Aorta (tissue), 5 donors: ENCODE measurements around the gene KMT5C. TPM values are rescaled to one million over a fixed set of nuclear protein-coding genes. Genes with fewer than 3 reads are reported as not detected.

Experiments used
- ATAC-seq: fragments of 200-7000 bp; cut with Tn5 transposase; one replicate; pipeline ENCODE4 v1.9.1; 2022; ENCODE audit warnings: moderate library complexity; ENCODE audit not compliant: low FRiP score
- DNase-seq, 2 donors: peaks; one replicate each; pipeline ENCODE4 v3.0.0-alpha.2; 2020
- H3K27ac ChIP-seq, 2 donors: one replicate each; pipeline ENCODE4 v1.5.1; 2013; ENCODE audit warnings: low read length in 2 of 2, mild to moderate bottlenecking in 2 of 2, moderate library complexity in 2 of 2, control low read depth in 1 of 2, inconsistent platforms in 1 of 2, low read depth in 1 of 2
- H3K27me3 ChIP-seq, 2 donors: one replicate each; pipeline ENCODE4 v1.6.1; 2013; ENCODE audit warnings: control low read depth in 1 of 2, low read length in 1 of 2, mild to moderate bottlenecking in 1 of 2, moderate library complexity in 1 of 2; ENCODE audit not compliant: insufficient read depth in 2 of 2, control insufficient read depth in 1 of 2
- H3K36me3 ChIP-seq, 2 donors: one replicate each; pipeline ENCODE4 v1.6.1; 2013; ENCODE audit warnings: control low read depth in 1 of 2, low read length in 1 of 2, mild to moderate bottlenecking in 1 of 2; ENCODE audit not compliant: insufficient read depth in 2 of 2, control insufficient read depth in 1 of 2
- H3K4me1 ChIP-seq, 2 donors: one replicate each; pipeline ENCODE4 v1.6.1; 2013; ENCODE audit warnings: low read length in 2 of 2, control low read depth in 1 of 2, mild to moderate bottlenecking in 1 of 2, moderate library complexity in 1 of 2; ENCODE audit not compliant: insufficient read depth in 2 of 2, control insufficient read depth in 1 of 2
- H3K4me3 ChIP-seq, 2 donors: one replicate each; pipeline ENCODE4 v1.5.1; 2013; ENCODE audit warnings: low read length in 2 of 2, control low read depth in 1 of 2, mild to moderate bottlenecking in 1 of 2
- H3K9me3 ChIP-seq: one replicate; pipeline ENCODE4 v1.6.1; 2013; ENCODE audit warnings: mild to moderate bottlenecking, low read length; ENCODE audit not compliant: control insufficient read depth
- WGBS, 2 donors: extraction: QIAGEN DNeasy Blood & Tissue Kit; methylation state at CpG; one replicate each; pipeline ENCODE4 v1.1.7; 2013; 5-methylcytosine and 5-hydroxymethylcytosine counted together
- intact Hi-C, 2 donors: fragments of 100-400 bp; cut with DNase I; formaldehyde crosslinking; loops; one replicate each; pipeline versions ENCODE4 v1.14.2 to v1.15.0; 2022
- polyA plus RNA-seq, 2 donors: library from polyadenylated mRNA; stranded (reverse); fragments of 200-250 nt; gene quantifications; one replicate each; pipeline ENCODE4 v1.2.3, GENCODE V29; 2013
- total RNA-seq, 2 donors: library from RNA; stranded (reverse); fragmentation: NEBNext Ultra II Directional; extraction: Animal tissue kit (Norgen Biotek cat#: 25700); gene quantifications; one replicate each; pipeline ENCODE4 v1.2.1, GENCODE V29; 2021
- donor health status: healthy with polysubstance abuse.
- donor health status: Bipolar disorder and iron deficiency.
- donor health status: DM: no; HTN: no; CAD: no.
- donor health status: DM: no; HTN: no; CAD: no.
- donor health status: DM: yes; HTN: yes; CAD: no.

KMT5C gene
- total and polyA plus RNA-seq, 4 donors = 3.4 to 13.2 (median 8.7) TPM

GRCh38 chr19:55373993-55374757 lies 34.5 kb downstream of the KMT5C start:
- WGBS, 2 donors = 13 to 18% methylated on average over 26 to 31 of the region's 31 CpGs
- ATAC-seq = no peak
- Histone ChIP-seq H3K27me3 (no peaks in the 10 kb centered on the region), H3K4me3 (no peak overlapping the region), H3K27ac (no peak overlapping the region), H3K9me3 (no peaks in the 10 kb centered on the region), H3K36me3 (no peaks in the 10 kb centered on the region), H3K4me1 (no peaks in the 10 kb centered on the region)
- intact Hi-C loops = no loop called here
- no peak for DNase-seq

GRCh38 chr19:55376241-55376933 lies 36.7 kb downstream of the KMT5C start, which contains the start of gene TMEM190:
Gene TMEM190 (plus strand): TSS chr19:55376826. CDS start chr19:55376854, 28 bp downstream.
- H3K4me1 ChIP-seq = no peaks in the 10 kb centered on the region
- intact Hi-C loops = no loop called here
- WGBS, 2 donors = 53 to 56% methylated on average over 21 of the region's 21 CpGs
- no peaks in the 10 kb centered on the region for H3K9me3 ChIP-seq
- H3K27me3 ChIP-seq = no peaks in the 10 kb centered on the region
- H3K27ac ChIP-seq = no peak within 1 kb of the TSS
- H3K36me3 ChIP-seq = no peaks in the 10 kb centered on the region
- DNase-seq = no peak
- no peak within 1 kb of the TSS for H3K4me3 ChIP-seq
- no peak for ATAC-seq

- ATAC-seq (no peak), DNase-seq (no peak)
- Histone ChIP-seq H3K27me3 (no peaks in the 10 kb centered on the region), H3K4me3 (no peak overlapping the region), H3K36me3 (no peaks in the 10 kb centered on the region), H3K4me1 (no peaks in the 10 kb centered on the region), H3K27ac (no peak overlapping the region), H3K9me3 (no peaks in the 10 kb centered on the region)
- intact Hi-C loops = no loop called here
- 8 to 9% methylated on average over 38 to 43 of the region's 43 CpGs for WGBS, 2 donors
Measured at GRCh38 chr19:55377356-55378131, 37.9 kb downstream of the KMT5C start.

GRCh38 chr19:55379174-55379573 lies 39.5 kb downstream of the KMT5C start:
- ATAC-seq (no peak), DNase-seq (no peak)
- Histone ChIP-seq H3K27me3 (no peaks in the 10 kb centered on the region), H3K36me3 (no peaks in the 10 kb centered on the region), H3K4me3 (no peak overlapping the region), H3K27ac (no peak overlapping the region), H3K4me1 (no peaks in the 10 kb centered on the region), H3K9me3 (no peaks in the 10 kb centered on the region)
- intact Hi-C loops = no loop called here
- WGBS, 2 donors = 74 to 81% methylated on average over 11 of the region's 11 CpGs

- Histone ChIP-seq H3K27me3 (peaks cover 0 to 2% of the 10 kb centered on the region in 2 donors), H3K4me1 (no peaks in the 10 kb centered on the region), H3K36me3 (no peaks in the 10 kb centered on the region), H3K4me3 (no peak overlapping the region), H3K27ac (no peak overlapping the region), H3K9me3 (no peaks in the 10 kb centered on the region)
- ATAC-seq (no peak), DNase-seq (no peak)
- 97 to 99% methylated on average over 5 of the region's 5 CpGs for WGBS, 2 donors
- intact Hi-C loops = loop anchor here in 1 of 2 donors (5.0 kb wide), 1 partner anchor 40 kb away; no protein-coding TSS in a partner anchor
Measured at GRCh38 chr19:55382013-55382412, 42.3 kb downstream of the KMT5C start.

GRCh38 chr19:55382522-55383054 lies 42.9 kb downstream of the KMT5C start:
- 98 to 100% methylated on average over 3 of the region's 3 CpGs for WGBS, 2 donors
- H3K36me3 ChIP-seq = no peaks in the 10 kb centered on the region
- no peaks in the 10 kb centered on the region for H3K4me1 ChIP-seq
- no peak overlapping the region for H3K4me3 ChIP-seq
- no peak for DNase-seq
- H3K9me3 ChIP-seq = no peaks in the 10 kb centered on the region
- intact Hi-C loops = loop anchor here in 1 of 2 donors (5.0 kb wide), 1 partner anchor 40 kb away; no protein-coding TSS in a partner anchor
- ATAC-seq = no peak
- H3K27ac ChIP-seq = no peak overlapping the region
- peaks cover 0 to 2% of the 10 kb centered on the region in 2 donors for H3K27me3 ChIP-seq

- peak overlapping the region; percentile 38 to 43 for H3K4me3 ChIP-seq
- peak overlapping the region in 1 of 2 donors; percentile 86 for H3K27ac ChIP-seq
- intact Hi-C loops = loop anchor here (2.0 to 5.0 kb wide), 3 partner anchors 41 to 103 kb away; partner anchors contain the start of gene HSPBP1 (in 1 of the 2)
- 6 to 20% methylated on average over 24 to 88 of the region's 88 CpGs for WGBS, 2 donors
- ATAC-seq = no peak
- peak; percentile 68 to 86 for DNase-seq
- H3K36me3 ChIP-seq = no peaks in the 10 kb centered on the region
- peaks cover 0 to 2% of the 10 kb centered on the region in 2 donors for H3K27me3 ChIP-seq
- no peaks in the 10 kb centered on the region for H3K4me1 ChIP-seq
- no peaks in the 10 kb centered on the region for H3K9me3 ChIP-seq
Measured at GRCh38 chr19:55383279-55384130, 43.8 kb downstream of the KMT5C start.
